Esophagus mucosa (tissue), 1 donor: ENCODE data around the gene GAA. TPM values are rescaled to one million over a fixed set of nuclear protein-coding genes. Genes with fewer than 3 reads are reported as not detected.
A peak's percentile ranks its signal among the peaks of the same experiment; 100 is the strongest.
"Not testable (repeated sequence)": the region's sequence is repeated elsewhere in the genome, so short reads cannot be mapped to it uniquely, and the experiment has no call there.

ENCODE experiments used
- ATAC-seq: fragments of 200-7000 bp; cut with Tn5 transposase; one replicate; pipeline ENCODE4 v1.9.1; 2020
- total RNA-seq: library from RNA; stranded (reverse); gene quantifications from one replicate; pipeline ENCODE4 v1.2.4, GENCODE V29; 2023
- donor health status: DM: yes; HTN: yes; CAD: no.

Gene GAA
- total RNA-seq, 1 donor from 2014 or later, result 13.2 TPM

GRCh38 chr17:80084773-80085172, 16.6 kb upstream of the GAA start:
- no peak for ATAC-seq

GRCh38 chr17:80086081-80086480, 15.3 kb upstream of the GAA start:
- no peak for ATAC-seq

GRCh38 chr17:80086616-80087015, 14.8 kb upstream of the GAA start:
- ATAC-seq, result no peak

- no peak for ATAC-seq
Observed at GRCh38 chr17:80087346-80088265, 13.8 kb upstream of the GAA start.

- ATAC-seq, result no peak
Observed at GRCh38 chr17:80089762-80090161, 11.6 kb upstream of the GAA start.

- not testable (repeated sequence) for ATAC-seq
Observed at GRCh38 chr17:80090164-80090563, 11.2 kb upstream of the GAA start.

GRCh38 chr17:80091376-80091775, 10.0 kb upstream of the GAA start:
- ATAC-seq, result no peak

- ATAC-seq, result no peak
Observed at GRCh38 chr17:80092959-80093358, 8.4 kb upstream of the GAA start.

GRCh38 chr17:80095038-80095843, 6.1 kb upstream of the GAA start:
- peak; percentile 4 for ATAC-seq

GRCh38 chr17:80095844-80096475, 5.4 kb upstream of the GAA start:
- ATAC-seq, result peak; percentile 15

- ATAC-seq, result no peak
Observed at GRCh38 chr17:80096561-80097021, 4.8 kb upstream of the GAA start.

- no peak for ATAC-seq
Observed at GRCh38 chr17:80097127-80097621, 4.2 kb upstream of the GAA start.

- no peak for ATAC-seq
Observed at GRCh38 chr17:80097844-80098691, 3.3 kb upstream of the GAA start.

GRCh38 chr17:80099291-80100034, 1.9 kb upstream of the GAA start:
- no peak for ATAC-seq

GRCh38 chr17:80100035-80100323, 1.4 kb upstream of the GAA start:
- ATAC-seq, result no peak

- peak; percentile 3 for ATAC-seq
Observed at GRCh38 chr17:80101946-80102663, 724 bp downstream of the GAA start.

- ATAC-seq, result peak; percentile 19
Observed at GRCh38 chr17:80102664-80103448, 1.5 kb downstream of the GAA start.

GRCh38 chr17:80103449-80104085, 2.2 kb downstream of the GAA start:
- no peak for ATAC-seq

- no peak for ATAC-seq
Observed at GRCh38 chr17:80104321-80104955, 3.1 kb downstream of the GAA start.
